Left ventricle myocardium inferior (tissue), 1 donor: ENCODE data around the gene BBS9. TPM values are rescaled to one million over a fixed set of nuclear protein-coding genes. Genes with fewer than 3 reads are reported as not detected.
"Not testable (repeated sequence)": the region's sequence is repeated elsewhere in the genome, so short reads cannot be mapped to it uniquely, and the experiment has no call there.

ENCODE experiments used
- DNase-seq: peaks from one replicate; pipeline ENCODE4 v3.0.0-alpha.2; 2020
- H3K27ac ChIP-seq: fragments of 200-600 bp; replicated peaks from 2 replicates; pipeline ENCODE4 v1.8.0; 2021
- H3K27me3 ChIP-seq: fragments of 200-600 bp; 2 replicates; pipeline ENCODE4 v1.8.0; 2021; ENCODE audit warnings: low read depth
- H3K36me3 ChIP-seq: fragments of 200-600 bp; 2 replicates; pipeline ENCODE4 v1.8.0; 2021
- H3K4me1 ChIP-seq: fragments of 200-600 bp; 2 replicates; pipeline ENCODE4 v1.8.0; 2021
- H3K4me3 ChIP-seq: fragments of 200-600 bp; 2 replicates; pipeline ENCODE4 v1.8.0; 2021; ENCODE audit warnings: mild to moderate bottlenecking, moderate library complexity
- H3K9me3 ChIP-seq: fragments of 200-600 bp; replicated peaks from 2 replicates; pipeline ENCODE4 v1.8.0; 2021
- CTCF ChIP-seq: fragments of 200-600 bp; IDR thresholded peaks from 2 replicates; pipeline ENCODE4 v1.8.0; 2021; ENCODE audit warnings: antibody characterized with exemption, mild to moderate bottlenecking, borderline replicate concordance
- intact Hi-C: fragments of 100-400 bp; cut with micrococcal nuclease; formaldehyde crosslinking; loops from one replicate; pipeline ENCODE4 v1.11.0; 2022
- total RNA-seq: library from RNA; stranded (reverse); fragmentation: NEBNext Ultra II Directional; extraction: Animal tissue kit (Norgen Biotek cat#: 25700); gene quantifications from one replicate; pipeline ENCODE4 v1.2.1, GENCODE V29; 2021
- donor health status: DM: no; HTN: yes; CAD: no; lungs with severe emphysema.

BBS9 gene
- total RNA-seq, 1 donor from 2014 or later, result 13.7 TPM

DNA sequence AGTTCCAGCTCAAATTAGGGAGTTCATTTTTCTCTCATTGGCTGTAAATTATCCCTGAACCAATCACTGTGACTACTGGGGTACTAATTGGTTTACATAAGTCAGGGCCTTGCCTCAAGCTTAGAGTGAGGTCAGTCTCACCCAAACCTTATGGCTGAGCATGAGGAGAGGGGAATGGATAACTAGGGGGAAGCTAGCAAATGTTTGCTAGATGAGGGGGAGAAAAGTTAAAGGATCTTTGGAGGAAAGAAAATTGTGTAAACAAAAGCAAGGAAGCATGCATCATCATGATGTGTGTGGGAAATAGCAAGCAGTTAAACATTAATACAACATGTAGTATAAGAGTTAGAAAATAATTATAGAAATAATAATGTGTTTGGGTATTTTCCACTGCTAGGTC lies 121.9 kb downstream of the BBS9 start:
- Histone ChIP-seq H3K4me1 (peaks cover 8% of the 10 kb centered on the region), H3K27ac (no peak overlapping the region), H3K27me3 (no peaks in the 10 kb centered on the region), H3K4me3 (no peak overlapping the region), H3K36me3 (no peaks in the 10 kb centered on the region), H3K9me3 (peaks cover 5% of the 10 kb centered on the region)
- no peak for TF ChIP-seq CTCF
- intact Hi-C loops, result no loop called here
- DNase-seq, result no peak

DNA sequence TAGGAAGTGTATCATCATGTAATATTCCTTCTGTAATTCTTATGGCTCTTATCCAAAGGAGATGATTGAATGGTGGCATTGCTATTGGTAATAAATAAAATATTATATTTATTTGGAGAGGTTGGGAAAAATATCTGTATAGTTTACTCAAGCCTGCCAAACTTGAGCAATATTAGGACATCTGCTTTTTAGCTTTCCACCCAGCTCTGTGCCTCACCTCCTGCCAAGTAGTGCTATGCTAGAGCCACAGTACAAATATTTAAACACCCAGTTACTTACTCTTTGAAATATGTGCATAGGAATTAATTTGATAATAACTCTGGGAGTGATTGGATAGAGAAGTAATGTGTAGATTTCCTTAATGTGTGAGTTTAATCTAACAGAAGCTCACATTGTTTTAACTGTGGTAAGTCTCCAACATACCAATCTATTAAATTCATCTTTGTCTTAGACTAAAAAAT lies 129.2 kb downstream of the BBS9 start:
- H3K4me3 ChIP-seq, result no peak overlapping the region
- H3K36me3 ChIP-seq, result no peaks in the 10 kb centered on the region
- H3K4me1 ChIP-seq, result no peaks in the 10 kb centered on the region
- no peaks in the 10 kb centered on the region for H3K9me3 ChIP-seq
- H3K27ac ChIP-seq, result no peak overlapping the region
- no peaks in the 10 kb centered on the region for H3K27me3 ChIP-seq
- intact Hi-C loops, result no loop called here
- no peak for DNase-seq
- no peak for TF ChIP-seq CTCF

DNA sequence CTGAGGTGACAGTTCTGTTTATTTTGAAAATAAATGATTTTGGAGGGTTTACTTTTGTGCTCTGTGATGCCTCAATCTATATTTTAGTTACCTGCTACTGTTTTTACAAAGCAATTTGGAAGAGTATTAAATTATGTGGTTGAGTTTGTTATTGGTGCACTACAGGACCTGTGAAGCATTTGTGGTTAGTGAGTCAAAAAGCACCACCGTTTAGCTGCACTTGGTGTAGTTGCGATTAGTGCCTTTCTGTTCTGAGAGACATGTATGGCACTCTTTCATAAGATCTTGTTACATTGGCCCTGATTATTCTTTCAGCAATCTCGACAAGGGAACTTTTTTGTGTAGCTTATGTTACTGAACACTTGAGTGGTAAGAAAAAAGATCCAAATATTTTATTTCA lies 132.2 kb downstream of the BBS9 start:
- Histone ChIP-seq H3K36me3 (no peaks in the 10 kb centered on the region), H3K27ac (no peak overlapping the region), H3K4me3 (no peak overlapping the region), H3K27me3 (no peaks in the 10 kb centered on the region), H3K4me1 (no peaks in the 10 kb centered on the region), H3K9me3 (no peaks in the 10 kb centered on the region)
- no peak for DNase-seq
- intact Hi-C loops, result no loop called here
- TF ChIP-seq CTCF, result no peak

DNA sequence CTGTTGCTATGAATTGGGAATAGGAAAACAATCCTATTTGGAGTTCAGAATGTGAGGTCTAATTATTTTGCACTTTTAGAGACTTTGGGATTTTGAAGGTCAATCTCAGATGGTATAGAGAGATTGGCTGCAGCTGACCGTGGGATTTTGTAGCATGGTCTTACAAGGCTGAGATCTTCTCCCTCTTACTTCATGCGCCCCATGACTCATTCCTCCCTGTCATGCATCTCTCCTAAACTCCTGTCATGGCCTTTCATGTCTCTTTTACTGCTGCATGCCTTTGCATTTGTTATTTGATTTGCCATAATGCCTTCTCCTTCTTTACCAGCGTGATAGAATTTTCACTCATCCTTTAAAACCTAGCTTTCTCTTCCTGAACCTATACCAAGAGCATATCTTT lies 133.1 kb downstream of the BBS9 start:
- Histone ChIP-seq H3K4me1 (no peaks in the 10 kb centered on the region), H3K27me3 (no peaks in the 10 kb centered on the region), H3K4me3 (no peak overlapping the region), H3K27ac (no peak overlapping the region), H3K9me3 (no peaks in the 10 kb centered on the region), H3K36me3 (no peaks in the 10 kb centered on the region)
- DNase-seq, result no peak
- intact Hi-C loops, result no loop called here
- TF ChIP-seq CTCF, result no peak

DNA sequence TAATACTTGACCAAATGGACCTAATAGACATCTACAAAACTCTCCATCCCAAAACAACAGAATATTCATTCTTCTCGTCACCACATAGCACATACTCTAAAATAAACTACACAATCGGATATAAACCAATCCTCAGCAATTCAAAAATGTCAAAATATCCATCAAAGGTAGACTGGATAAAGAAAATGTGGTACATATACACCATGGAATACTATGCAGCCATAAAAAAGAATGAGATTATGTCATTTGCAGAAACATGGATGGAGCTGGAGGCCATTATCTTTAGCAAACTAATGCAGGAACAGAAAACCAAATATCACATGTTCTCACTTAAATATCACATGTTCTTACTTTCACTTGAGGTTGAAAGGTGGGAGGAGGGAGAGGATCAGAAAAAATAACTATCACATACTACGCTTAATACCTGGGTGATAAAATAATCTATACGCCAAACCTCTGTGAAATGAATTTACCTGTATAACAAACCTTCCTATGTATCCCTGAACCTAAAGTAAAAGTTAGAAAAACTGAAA lies 142.5 kb downstream of the BBS9 start:
- H3K4me1 ChIP-seq, DNase-seq, H3K4me3 ChIP-seq, H3K27me3 ChIP-seq, intact Hi-C loops, H3K27ac ChIP-seq: not testable (repeated sequence)
- peaks cover 24% of the 10 kb centered on the region for H3K36me3 ChIP-seq
- peaks cover 13% of the 10 kb centered on the region for H3K9me3 ChIP-seq

GRCh38 chr7:33273356-33273755 lies 144.0 kb downstream of the BBS9 start:
- peaks cover 38% of the 10 kb centered on the region for H3K36me3 ChIP-seq
- TF ChIP-seq CTCF, result no peak
- no peak overlapping the region for H3K27ac ChIP-seq
- H3K27me3 ChIP-seq, result no peaks in the 10 kb centered on the region
- peaks cover 28% of the 10 kb centered on the region for H3K9me3 ChIP-seq
- H3K4me3 ChIP-seq, result no peak overlapping the region
- intact Hi-C loops, result no loop called here
- no peaks in the 10 kb centered on the region for H3K4me1 ChIP-seq
- DNase-seq, result no peak
